ENCODE results near the gene MAP3K8. TPM values are rescaled to one million over a fixed set of nuclear protein-coding genes. Genes with fewer than 3 reads are reported as not detected.

MAP3K8 gene
- 15.3 to 17.5 TPM (median 15.5 TPM) in 5 replicates for total RNA-seq (2022; extraction: Qiagen RNA extraction; ENCODE audit: low read depth)

GRCh38 chr10:30433730-30434272, at the start of gene MAP3K8:
Gene MAP3K8 (plus strand): TSS chr10:30434184. CDS start chr10:30438939, 4,755 bp downstream.

Other genes starting within 250 kb of the MAP3K8 start
- 21.2 to 26.2 TPM (median 24.1 TPM) in 5 replicates for gene MTPAP, start 84.9 kb upstream of the MAP3K8 start, total RNA-seq (2022; extraction: Qiagen RNA extraction; ENCODE audit: low read depth)
- gene LYZL2, start 195.6 kb downstream of the MAP3K8 start, total RNA-seq (2022; extraction: Qiagen RNA extraction; ENCODE audit: low read depth) = not detected in 5 replicates